ENCODE results near the gene PANX2. TPM values are rescaled to one million over a fixed set of nuclear protein-coding genes. Genes with fewer than 3 reads are reported as not detected.
A peak's percentile ranks its signal among the peaks of the same experiment; 100 is the strongest.

The PANX2 gene
- total and polyA plus RNA-seq, 2 of the 13 experiments (the other 11 are each of a cell fraction or from before 2014, with no cell fraction given): 0.15 to 1.1 TPM

GRCh38 chr22:50218996-50219727 lies 48.6 kb downstream of the PANX2 start (continued):
- no peak for TF ChIP-seq HNF1A (IDR thresholded peaks at IDR 0.05; ENCODE audit: low read depth)
- TF ChIP-seq HNF1A (CRISPR knock-in tag; IDR thresholded peaks at IDR 0.05; ENCODE audit: borderline replicate concordance): 0 out of 2 replicates have a peak, but pooled peaks have one; percentile 15
- no peak for TF ChIP-seq ZNF121 (CRISPR knock-in tag; IDR thresholded peaks at IDR 0.05)
- TF ChIP-seq NR1H2 (CRISPR knock-in tag; IDR thresholded peaks at IDR 0.05; ENCODE audit: borderline replicate concordance, low read depth): no peak
- TF ChIP-seq ZNF34 (CRISPR knock-in tag; IDR thresholded peaks at IDR 0.05; ENCODE audit: borderline replicate concordance): no peak
- no peak for TF ChIP-seq ELF3 (CRISPR knock-in tag; IDR thresholded peaks at IDR 0.05)
- TF ChIP-seq BHLHE40 (IDR thresholded peaks at IDR 0.05; ENCODE audit: low read length): peak; percentile 74

Measured in HepG2 (cell line).